SK-N-SH (cell line): ENCODE measurements around the gene FAM200C. TPM values are rescaled to one million over a fixed set of nuclear protein-coding genes. Genes with fewer than 3 reads are reported as not detected.

ENCODE experiments used
- CTCF ChIA-PET: fragments of 300-600, 350-600 bp; formaldehyde crosslinking; extraction: SDS; loops from one replicate; lab custom pipeline; 2021; lab: Yijun Ruan, JAX
- POLR2A ChIA-PET: fragments of 350-600 bp; sonication (Branson Sonifier 250); formaldehyde crosslinking; extraction: SDS; loops from one replicate; lab custom pipeline; 2020; ENCODE audit warnings: antibody characterized with exemption, inconsistent platforms; lab: Yijun Ruan, JAX
- DNase-seq: peaks from one replicate; pipeline ENCODE4 v3.0.0; 2012
- H2AFZ ChIP-seq: fragments of 200-600 bp; sonication (generic); 2 replicates; pipeline ENCODE4 v1.8.1; 2016; ENCODE audit warnings: antibody characterized with exemption, mild to moderate bottlenecking, low read depth
- H3F3A ChIP-seq: fragments of 200-600 bp; sonication (generic); replicated peaks from 2 replicates; pipeline ENCODE3; 2016; ENCODE audit warnings: antibody characterized with exemption, mild to moderate bottlenecking; ENCODE audit not compliant: insufficient read depth
- H3K27ac ChIP-seq, 2 experiments: fragments of 200-500 bp in 1 of 2; fragments of 200-600 bp in 1 of 2; sonication (Bioruptor generic) in 1 of 2; sonication (generic), shearing (Covaris generic) in 1 of 2; 2 replicates each; pipeline versions ENCODE4 v1.5.1 to v1.6.1; 2014 to 2016; ENCODE audit warnings: low read depth in 2 of 2, inconsistent platforms in 1 of 2, low read length in 1 of 2, mild to moderate bottlenecking in 1 of 2, mixed read lengths in 1 of 2
- H3K27me3 ChIP-seq: fragments of 200-600 bp; sonication (generic), shearing (Covaris generic); 2 replicates; pipeline ENCODE4 v1.6.1; 2016; ENCODE audit warnings: mixed run types; ENCODE audit not compliant: insufficient read depth
- H3K36me3 ChIP-seq, 2 experiments: fragments of 200-500 bp in 1 of 2; fragments of 200-600 bp in 1 of 2; sonication (Bioruptor generic) in 1 of 2; sonication (generic) in 1 of 2; replicated peaks in 1 of 2; 2 replicates each; pipeline versions ENCODE3 to v1.5.1; 2014 to 2016; ENCODE audit warnings: low read length in 1 of 2, mild to moderate bottlenecking in 1 of 2; ENCODE audit not compliant: insufficient read depth in 2 of 2, control insufficient read depth in 1 of 2
- H3K4me1 ChIP-seq, 2 experiments: fragments of 200-500 bp in 1 of 2; fragments of 200-600 bp in 1 of 2; sonication (Bioruptor generic) in 1 of 2; sonication (generic), shearing (Covaris generic) in 1 of 2; 2 replicates each; pipeline versions ENCODE4 v1.5.1 to v1.6.1; 2014 to 2016; ENCODE audit warnings: low read depth in 1 of 2, low read length in 1 of 2, mixed run types in 1 of 2; ENCODE audit not compliant: insufficient read depth in 2 of 2, control insufficient read depth in 1 of 2
- H3K4me2 ChIP-seq: fragments of 200-600 bp; sonication (generic), shearing (Covaris generic); 2 replicates; pipeline ENCODE4 v1.6.1; 2017; ENCODE audit warnings: mixed run types
- H3K4me3 ChIP-seq, 2 experiments: fragments of 200-500 bp in 1 of 2; fragments of 200-600 bp in 1 of 2; sonication (Bioruptor generic) in 1 of 2; sonication (generic), shearing (Covaris generic) in 1 of 2; 2 replicates each; pipeline versions ENCODE4 v1.5.1 to v1.8.1; 2014 to 2016; ENCODE audit warnings: low read depth in 2 of 2, inconsistent platforms in 1 of 2, low read length in 1 of 2, mild to moderate bottlenecking in 1 of 2, mixed read lengths in 1 of 2, moderate library complexity in 1 of 2
- H3K79me2 ChIP-seq: fragments of 200-600 bp; sonication (generic); 2 replicates; pipeline ENCODE4 v1.8.1; 2017; ENCODE audit warnings: mild to moderate bottlenecking; ENCODE audit not compliant: insufficient read depth
- H3K9ac ChIP-seq: fragments of 200-600 bp; sonication (generic); 2 replicates; pipeline ENCODE4 v1.6.1; 2017; ENCODE audit warnings: mixed run types
- H3K9me2 ChIP-seq: fragments of 200-600 bp; sonication (generic); 2 replicates; pipeline ENCODE4 v1.6.1; 2017; ENCODE audit warnings: mixed run types
- H3K9me3 ChIP-seq: fragments of 200-600 bp; sonication (generic); 2 replicates; pipeline ENCODE4 v1.6.1; 2017; ENCODE audit warnings: mixed run types, mild to moderate bottlenecking, moderate library complexity
- H4K20me1 ChIP-seq: fragments of 200-600 bp; sonication (generic); 2 replicates; pipeline ENCODE4 v1.6.1; 2017; ENCODE audit warnings: mild to moderate bottlenecking, mixed run types; ENCODE audit not compliant: insufficient read depth
- CHD2 ChIP-seq: fragments of 150-350 bp; IDR thresholded peaks from 2 replicates; pipeline ENCODE4 v1.6.1; 2018; ENCODE audit warnings: low read length; ENCODE audit not compliant: partially characterized antibody
- ELF1 ChIP-seq: IDR thresholded peaks from 2 replicates; pipeline ENCODE4 v1.4.0; 2012
- FOSL2 ChIP-seq: IDR thresholded peaks from 2 replicates; pipeline ENCODE4 v1.4.0; 2012; ENCODE audit warnings: low read depth, mild to moderate bottlenecking, moderate library complexity, borderline replicate concordance
- MEF2A ChIP-seq: IDR thresholded peaks from 2 replicates; pipeline ENCODE4 v1.4.0; 2012; ENCODE audit warnings: low read depth, borderline replicate concordance
- RAD21 ChIP-seq: IDR thresholded peaks from 2 replicates; pipeline ENCODE4 v1.6.1; 2012; ENCODE audit warnings: mild to moderate bottlenecking, low read length
- RFX5 ChIP-seq: IDR thresholded peaks from 2 replicates; pipeline ENCODE4 v1.6.1; 2012; ENCODE audit warnings: mild to moderate bottlenecking, improper control_type of control experiment, low read length
- RXRA ChIP-seq: IDR thresholded peaks from 2 replicates; pipeline ENCODE4 v1.4.0; 2012; ENCODE audit warnings: low read depth, mild to moderate bottlenecking, borderline replicate concordance
- TAF1 ChIP-seq: IDR thresholded peaks from 2 replicates; pipeline ENCODE4 v1.6.1; 2012; ENCODE audit warnings: low read depth, mild to moderate bottlenecking, low read length, moderate library complexity, borderline replicate concordance
- TCF12 ChIP-seq: IDR thresholded peaks from 2 replicates; pipeline ENCODE4 v1.4.0; 2012
- YY1 ChIP-seq: IDR thresholded peaks from 2 replicates; pipeline ENCODE4 v1.4.0; 2012; ENCODE audit warnings: low read depth, mild to moderate bottlenecking
- WGBS: methylation state at CpG from one replicate; pipeline ENCODE4 v1.1.6; 2017; ENCODE audit warnings: low lambda C conversion rate; 5-methylcytosine and 5-hydroxymethylcytosine counted together
- polyA plus RNA-seq, 3 experiments: library from polyadenylated mRNA; depleted of rRNA; stranded (reverse); fragments of >200 nt; gene quantifications; 2 replicates each; pipeline ENCODE4 v1.2.3, GENCODE V29; 2012
- TF ChIP-seq, protein P1 (sequence below): IDR thresholded peaks from 2 replicates; pipeline ENCODE4; 2012
- TF ChIP-seq, protein P2 (sequence below): fragments of 200-600 bp; sonication (generic); IDR thresholded peaks from 2 replicates; pipeline ENCODE4 v1.6.1; 2017; ENCODE audit warnings: antibody characterized with exemption, mild to moderate bottlenecking, moderate library complexity
- TF ChIP-seq, protein P3 (sequence below): IDR thresholded peaks from 2 replicates; pipeline ENCODE4 v1.4.0; 2012; ENCODE audit warnings: low read depth, borderline replicate concordance

Gene FAM200C
- polyA plus RNA-seq, 1 of the 3 experiments (the other 2 are of a cell fraction), result 1.5 TPM

DNA sequence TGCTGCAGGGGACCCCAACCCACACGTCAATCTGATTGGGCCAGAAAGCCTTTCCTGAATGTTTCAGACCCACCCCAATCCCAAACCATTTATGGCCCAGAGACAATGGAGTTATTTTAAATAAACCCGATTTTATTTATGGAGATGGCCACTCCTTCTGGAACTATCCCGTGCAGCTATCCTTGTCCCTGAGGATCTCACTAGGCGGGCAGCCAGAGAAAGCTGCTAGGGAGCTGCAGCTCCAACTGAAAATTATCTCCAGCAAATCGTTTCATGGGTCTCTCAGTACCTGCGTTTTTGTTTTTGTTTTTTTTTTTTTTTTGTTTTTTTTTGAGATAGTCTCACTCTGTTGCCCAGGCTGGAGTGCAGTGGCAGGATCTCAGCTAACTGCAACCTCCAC is 52.4 kb downstream of the FAM200C start:
- Histone ChIP-seq H4K20me1 (no peaks in the 10 kb centered on the region), H3F3A (no peaks in the 10 kb centered on the region), H3K9ac (no peak overlapping the region), H3K9me2 (no peaks in the 10 kb centered on the region), H3K4me1 (peaks cover 0 to 5% of the 10 kb centered on the region in 2 experiments; a peak in 2 of 4 replicates), H2AFZ (no peak overlapping the region), H3K4me3 (no peak overlapping the region), H3K27me3 (no peaks in the 10 kb centered on the region), H3K27ac (no peak overlapping the region), H3K79me2 (no peaks in the 10 kb centered on the region), H3K36me3 (no peaks in the 10 kb centered on the region), H3K4me2 (no peak overlapping the region), H3K9me3 (no peaks in the 10 kb centered on the region)
- 63% methylated on average over 6 of the region's 6 CpGs for WGBS
- POLR2A ChIA-PET, result no interaction called here
- CTCF ChIA-PET, result interaction anchor here (0.9 to 7.2 kb wide), 6 partner anchors 10 to 325 kb away, joined by 3 to 90 read pairs (median 6); no protein-coding TSS in a partner anchor
- no peak for TF ChIP-seq YY1
- no peak for TF ChIP-seq TAF1
- TF ChIP-seq, protein P1, sequence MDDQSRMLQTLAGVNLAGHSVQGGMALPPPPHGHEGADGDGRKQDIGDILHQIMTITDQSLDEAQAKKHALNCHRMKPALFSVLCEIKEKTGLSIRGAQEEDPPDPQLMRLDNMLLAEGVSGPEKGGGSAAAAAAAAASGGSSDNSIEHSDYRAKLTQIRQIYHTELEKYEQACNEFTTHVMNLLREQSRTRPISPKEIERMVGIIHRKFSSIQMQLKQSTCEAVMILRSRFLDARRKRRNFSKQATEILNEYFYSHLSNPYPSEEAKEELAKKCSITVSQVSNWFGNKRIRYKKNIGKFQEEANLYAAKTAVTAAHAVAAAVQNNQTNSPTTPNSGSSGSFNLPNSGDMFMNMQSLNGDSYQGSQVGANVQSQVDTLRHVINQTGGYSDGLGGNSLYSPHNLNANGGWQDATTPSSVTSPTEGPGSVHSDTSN, result no peak
- TF ChIP-seq, protein P2, sequence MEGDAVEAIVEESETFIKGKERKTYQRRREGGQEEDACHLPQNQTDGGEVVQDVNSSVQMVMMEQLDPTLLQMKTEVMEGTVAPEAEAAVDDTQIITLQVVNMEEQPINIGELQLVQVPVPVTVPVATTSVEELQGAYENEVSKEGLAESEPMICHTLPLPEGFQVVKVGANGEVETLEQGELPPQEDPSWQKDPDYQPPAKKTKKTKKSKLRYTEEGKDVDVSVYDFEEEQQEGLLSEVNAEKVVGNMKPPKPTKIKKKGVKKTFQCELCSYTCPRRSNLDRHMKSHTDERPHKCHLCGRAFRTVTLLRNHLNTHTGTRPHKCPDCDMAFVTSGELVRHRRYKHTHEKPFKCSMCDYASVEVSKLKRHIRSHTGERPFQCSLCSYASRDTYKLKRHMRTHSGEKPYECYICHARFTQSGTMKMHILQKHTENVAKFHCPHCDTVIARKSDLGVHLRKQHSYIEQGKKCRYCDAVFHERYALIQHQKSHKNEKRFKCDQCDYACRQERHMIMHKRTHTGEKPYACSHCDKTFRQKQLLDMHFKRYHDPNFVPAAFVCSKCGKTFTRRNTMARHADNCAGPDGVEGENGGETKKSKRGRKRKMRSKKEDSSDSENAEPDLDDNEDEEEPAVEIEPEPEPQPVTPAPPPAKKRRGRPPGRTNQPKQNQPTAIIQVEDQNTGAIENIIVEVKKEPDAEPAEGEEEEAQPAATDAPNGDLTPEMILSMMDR, result no peak
- TF ChIP-seq FOSL2, result no peak
- no peak for TF ChIP-seq RAD21
- no peak for TF ChIP-seq CHD2
- TF ChIP-seq ELF1, result no peak
- TF ChIP-seq, protein P3, sequence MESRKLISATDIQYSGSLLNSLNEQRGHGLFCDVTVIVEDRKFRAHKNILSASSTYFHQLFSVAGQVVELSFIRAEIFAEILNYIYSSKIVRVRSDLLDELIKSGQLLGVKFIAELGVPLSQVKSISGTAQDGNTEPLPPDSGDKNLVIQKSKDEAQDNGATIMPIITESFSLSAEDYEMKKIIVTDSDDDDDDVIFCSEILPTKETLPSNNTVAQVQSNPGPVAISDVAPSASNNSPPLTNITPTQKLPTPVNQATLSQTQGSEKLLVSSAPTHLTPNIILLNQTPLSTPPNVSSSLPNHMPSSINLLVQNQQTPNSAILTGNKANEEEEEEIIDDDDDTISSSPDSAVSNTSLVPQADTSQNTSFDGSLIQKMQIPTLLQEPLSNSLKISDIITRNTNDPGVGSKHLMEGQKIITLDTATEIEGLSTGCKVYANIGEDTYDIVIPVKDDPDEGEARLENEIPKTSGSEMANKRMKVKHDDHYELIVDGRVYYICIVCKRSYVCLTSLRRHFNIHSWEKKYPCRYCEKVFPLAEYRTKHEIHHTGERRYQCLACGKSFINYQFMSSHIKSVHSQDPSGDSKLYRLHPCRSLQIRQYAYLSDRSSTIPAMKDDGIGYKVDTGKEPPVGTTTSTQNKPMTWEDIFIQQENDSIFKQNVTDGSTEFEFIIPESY, result no peak
- no peak for TF ChIP-seq TCF12
- TF ChIP-seq MEF2A, result no peak
- no peak for TF ChIP-seq RXRA
- no peak for TF ChIP-seq RFX5
- no peak for DNase-seq

Other genes with a start within 250 kb of the FAM200C start
- 1.1 and 1.3 TPM in 2 replicates for gene FABP6, start 170.5 kb downstream of the FAM200C start, polyA plus RNA-seq (2012; rRNA removed)
- gene CCNJL, start 87.5 kb downstream of the FAM200C start, polyA plus RNA-seq (2012; rRNA removed), result 6.6 and 7.1 TPM in 2 replicates
- 0.65 and 0.67 TPM in 2 replicates for gene C1QTNF2, start 29.4 kb downstream of the FAM200C start, polyA plus RNA-seq (2012; rRNA removed)
- gene SLU7, start 19.0 kb upstream of the FAM200C start, polyA plus RNA-seq (2012; rRNA removed), result 22.3 and 28.3 TPM in 2 replicates
- 221 and 279 TPM in 2 replicates for gene PTTG1, start 21.8 kb upstream of the FAM200C start, polyA plus RNA-seq (2012; rRNA removed)